GM18511 (cell line): ENCODE measurements around the gene GALNS.
"Not testable (repeated sequence)": the region's sequence is repeated elsewhere in the genome, so short reads cannot be mapped to it uniquely, and the experiment has no call there.

Source experiments
- ATAC-seq: cut with Tn5 transposase; IDR thresholded peaks from one replicate; pipeline ENCODE4 v1.9.1; 2021; ENCODE audit warnings: mild to moderate bottlenecking, moderate library complexity; ENCODE audit not compliant: unreplicated experiment

GALNS gene

DNA sequence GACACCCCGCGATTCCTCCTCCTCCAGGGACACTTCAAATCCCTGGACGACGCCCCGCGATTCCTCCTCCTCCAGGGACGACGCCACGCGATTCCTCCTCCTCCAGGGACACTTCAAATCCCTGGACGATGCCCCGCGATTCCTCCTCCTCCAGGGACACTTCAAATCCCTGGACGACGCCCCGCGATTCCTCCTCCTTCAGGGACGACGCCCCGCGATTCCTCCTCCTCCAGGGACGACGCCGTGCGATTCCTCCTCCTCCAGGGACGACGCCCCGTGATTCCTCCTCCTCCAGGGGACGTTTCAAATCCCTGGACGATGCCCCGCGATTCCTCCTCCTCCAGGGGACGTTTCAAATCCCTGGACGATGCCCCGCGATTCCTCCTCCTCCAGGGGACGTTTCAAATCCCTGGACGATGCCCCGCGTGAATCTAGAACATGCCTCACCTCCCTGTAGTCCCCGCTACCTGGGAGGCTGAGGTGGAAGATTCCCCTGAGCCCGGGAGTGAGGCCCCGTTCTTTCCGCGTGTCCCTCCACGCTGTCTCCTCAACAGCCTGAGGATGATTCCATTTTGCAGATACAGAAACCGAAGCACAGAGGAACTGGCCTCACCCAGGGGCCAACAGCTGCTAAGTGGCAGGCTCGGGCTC lies 33.1 kb upstream of the GALNS start:
- not testable (repeated sequence) for ATAC-seq

GRCh38 chr16:88888461-88889387 lies 32.0 kb upstream of the GALNS start:
- no peak for ATAC-seq

GRCh38 chr16:88888057-88888456 lies 31.3 kb upstream of the GALNS start:
- no peak for ATAC-seq

- ATAC-seq: no peak
These were observed 30.2 kb upstream of the GALNS start for GRCh38 chr16:88886845-88887521.

DNA sequence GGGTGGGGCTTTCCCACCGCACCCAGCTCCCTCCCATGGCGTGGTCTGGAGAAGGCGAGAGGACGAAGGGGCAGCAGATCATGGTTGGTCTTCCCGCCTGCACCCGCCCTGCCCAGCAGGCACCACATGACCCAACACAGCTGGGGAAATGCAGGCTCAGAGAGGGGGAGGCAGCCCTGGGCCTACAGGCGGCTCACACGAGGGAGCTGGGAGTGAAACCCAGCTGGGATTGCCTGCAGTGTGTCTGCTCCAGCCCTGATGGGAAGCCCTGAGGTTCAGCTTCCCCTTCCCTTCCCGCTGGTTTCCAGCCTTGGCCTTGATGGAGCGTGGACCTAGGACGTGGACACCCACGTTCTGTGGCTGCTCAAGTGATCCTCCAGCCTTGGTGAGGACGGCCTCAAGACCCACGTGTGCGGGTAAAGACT lies 29.7 kb upstream of the GALNS start:
- ATAC-seq: no peak

DNA sequence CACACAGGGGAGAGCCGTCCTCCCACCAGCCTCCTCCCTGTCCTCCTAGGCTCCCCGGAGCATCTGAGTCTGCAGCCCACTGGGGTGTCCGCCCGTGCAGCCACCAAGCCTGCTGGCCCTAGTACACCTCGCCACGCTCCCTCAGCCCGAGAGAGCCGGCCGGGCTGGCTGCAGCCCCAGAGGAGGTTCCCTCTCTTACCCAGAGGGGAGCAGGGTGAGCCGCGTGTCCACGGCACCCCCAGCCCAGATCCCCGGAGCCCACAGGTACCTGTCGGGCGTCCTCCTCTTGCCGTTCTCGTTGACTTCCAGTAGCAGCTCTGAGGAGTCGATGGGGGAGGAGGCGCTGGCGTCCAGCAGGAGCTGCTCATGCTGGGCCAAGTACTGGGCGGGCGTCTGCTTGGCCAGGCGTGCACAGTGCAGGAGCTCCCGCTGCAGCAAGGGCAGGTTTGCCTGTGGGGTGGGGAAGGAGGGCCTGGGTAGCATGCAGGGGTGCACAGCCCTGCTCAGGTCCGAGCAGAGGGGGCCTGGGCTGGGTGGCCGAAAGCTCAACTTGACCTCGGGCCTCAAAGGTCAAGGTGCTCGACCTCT lies 29.0 kb upstream of the GALNS start:
- no peak for ATAC-seq

GRCh38 chr16:88884569-88885271 lies 28.0 kb upstream of the GALNS start:
- ATAC-seq: no peak

- no peak for ATAC-seq
These were observed 27.2 kb upstream of the GALNS start for GRCh38 chr16:88883946-88884345.

DNA sequence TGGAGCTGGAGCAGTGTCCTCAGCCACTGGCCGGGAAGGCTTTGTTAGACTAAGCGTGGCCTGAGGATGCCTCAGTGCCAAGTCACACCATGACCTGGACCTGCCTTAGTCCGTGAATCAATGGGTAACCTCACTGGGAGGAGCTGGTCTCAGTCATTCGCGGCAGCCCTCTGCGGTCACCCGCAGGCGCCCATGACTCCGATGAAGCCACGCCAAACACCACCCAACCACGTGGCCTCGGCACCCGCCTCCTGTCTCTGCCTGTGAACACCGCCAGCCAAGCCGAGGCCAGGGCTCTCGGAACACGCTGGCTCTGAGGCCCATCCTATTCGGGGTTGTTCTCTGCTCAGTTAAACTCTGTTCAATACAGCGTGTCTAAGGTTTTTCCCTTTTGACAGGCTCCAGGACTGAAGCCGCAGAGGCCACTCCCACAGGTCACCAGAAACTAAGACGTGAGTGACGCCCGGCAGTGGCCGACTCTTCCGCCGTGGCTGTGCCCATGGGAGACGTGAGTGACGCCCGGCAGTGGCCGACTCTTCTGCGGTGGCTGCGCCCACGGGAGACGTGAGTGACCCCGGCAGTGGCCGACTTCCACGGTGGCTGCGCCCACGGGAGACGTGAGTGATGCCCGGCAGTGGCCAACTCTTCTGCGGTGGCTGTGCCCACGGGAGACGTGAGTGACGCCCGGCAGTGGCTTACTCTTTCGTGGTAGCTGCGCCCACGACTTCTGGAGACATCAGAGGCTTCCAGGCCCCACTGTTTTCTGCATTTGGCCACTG lies 26.6 kb upstream of the GALNS start:
- no peak for ATAC-seq

- ATAC-seq: no peak
These were observed 25.7 kb upstream of the GALNS start for GRCh38 chr16:88882358-88883030.

DNA sequence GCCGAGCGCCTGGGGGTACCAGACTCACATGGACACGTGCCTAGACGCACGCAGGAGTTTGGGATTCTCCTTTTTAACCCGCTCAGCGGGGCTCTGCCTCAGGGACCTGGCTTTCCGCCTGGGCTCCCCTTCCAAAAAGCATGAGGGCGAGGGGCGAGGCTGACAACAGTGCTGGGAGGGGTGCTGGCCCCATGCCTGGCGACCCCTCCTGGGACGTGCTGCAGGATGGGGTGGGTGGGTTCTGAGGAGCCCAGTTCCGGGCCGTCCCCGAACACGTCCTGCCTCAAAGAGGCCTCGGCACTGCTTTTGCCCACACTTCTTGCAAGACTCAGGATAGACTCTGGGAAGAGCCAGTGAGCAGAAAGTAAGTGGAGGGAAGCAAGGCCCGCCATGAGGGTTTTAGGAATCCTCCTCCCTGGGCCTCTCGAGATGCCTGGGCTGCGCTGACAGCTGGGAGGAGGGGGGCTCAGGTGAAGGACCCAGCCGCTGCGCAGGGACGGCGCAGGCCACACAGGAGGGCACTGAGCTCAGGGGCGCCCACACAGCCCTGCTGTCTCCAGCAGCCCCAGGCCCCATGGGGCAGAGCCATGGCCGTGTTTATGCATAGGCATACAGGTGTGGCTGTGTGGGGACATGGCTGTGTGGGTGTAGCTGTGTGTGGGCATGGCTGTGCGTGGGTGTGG lies 25.1 kb upstream of the GALNS start:
- ATAC-seq: no peak

GRCh38 chr16:88881007-88881615 lies 24.4 kb upstream of the GALNS start:
- ATAC-seq: no peak

- ATAC-seq: no peak
These were observed 23.7 kb upstream of the GALNS start for GRCh38 chr16:88880226-88881006.

DNA sequence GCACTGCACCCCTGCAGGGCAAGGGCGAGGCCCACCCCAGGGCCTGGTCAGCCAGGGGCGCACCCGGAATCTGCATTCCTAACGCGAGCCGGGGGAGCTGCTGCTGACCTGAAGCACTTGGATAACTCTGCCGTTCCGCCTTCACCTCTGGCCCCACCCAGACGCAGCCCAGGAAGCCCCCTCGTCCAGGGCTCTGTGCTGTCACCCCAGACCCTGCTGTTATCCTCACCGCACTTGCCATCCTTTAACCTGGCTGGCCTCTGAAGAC lies 23.0 kb upstream of the GALNS start:
- ATAC-seq: no peak

GRCh38 chr16:88878967-88879787 lies 22.4 kb upstream of the GALNS start:
- ATAC-seq: no peak

GRCh38 chr16:88878356-88878755 lies 21.6 kb upstream of the GALNS start:
- ATAC-seq: no peak
